VCaP (cell line): Measurements from ENCODE around the gene RBM20.
"Not testable (repeated sequence)": the region's sequence is repeated elsewhere in the genome, so short reads cannot be mapped to it uniquely, and the experiment has no call there.

Source experiments
- H3K27ac ChIP-seq: fragments of 450-650 bp; 2 replicates; pipeline ENCODE4 v1.5.1; 2017
- CTCF ChIP-seq: fragments of 450-650 bp; conservative IDR thresholded peaks from 2 replicates; pipeline ENCODE4 v1.5.1; 2017; ENCODE audit warnings: mild to moderate bottlenecking, moderate library complexity

RBM20 gene

GRCh38 chr10:110638319-110638718, 5.8 kb upstream of the RBM20 start:
- no peak overlapping the region for H3K27ac ChIP-seq
- TF ChIP-seq CTCF: no peak

DNA sequence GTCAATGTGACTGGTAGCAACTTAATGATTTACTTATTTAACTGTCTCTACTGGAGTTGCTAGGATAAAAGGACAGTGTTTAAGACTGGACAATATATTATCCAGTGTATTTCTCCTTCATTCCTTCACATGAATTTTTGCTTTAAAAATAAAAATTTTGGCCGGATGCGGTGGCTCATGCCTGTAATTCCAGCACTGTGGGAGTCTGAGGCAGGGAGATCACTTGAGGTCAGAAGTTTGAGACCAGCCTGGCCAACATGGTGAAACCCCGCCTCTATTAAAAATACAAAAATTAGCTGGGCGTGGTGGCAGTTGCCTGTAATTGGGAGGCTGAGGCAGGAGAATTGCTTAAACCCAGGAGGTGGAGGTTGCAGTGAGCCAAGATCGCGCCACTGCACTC, 5.1 kb upstream of the RBM20 start:
- H3K27ac ChIP-seq: not testable (repeated sequence)

DNA sequence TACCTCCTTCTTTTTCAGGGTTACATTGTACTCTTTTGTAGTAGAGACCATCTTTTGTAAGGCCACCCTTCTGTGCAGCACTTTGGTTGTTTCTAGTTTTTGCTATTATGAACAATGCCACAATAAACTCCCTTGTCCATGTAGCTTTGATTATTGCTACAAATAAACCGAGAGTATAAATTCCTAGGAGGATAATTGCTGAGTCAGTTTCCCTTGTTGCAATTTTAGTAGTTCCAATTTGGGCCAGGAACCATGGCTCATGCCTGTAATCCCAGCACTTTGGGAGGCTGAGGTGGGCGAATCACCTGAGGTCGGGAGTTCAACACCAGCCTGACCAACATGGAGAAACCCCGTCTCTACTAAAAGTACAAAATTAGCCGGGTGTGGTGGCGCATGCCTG, 4.3 kb upstream of the RBM20 start:
- not testable (repeated sequence) for H3K27ac ChIP-seq

- H3K27ac ChIP-seq: no peak overlapping the region
- no peak for TF ChIP-seq CTCF
Observed at GRCh38 chr10:110641256-110641655, 2.9 kb upstream of the RBM20 start.

DNA sequence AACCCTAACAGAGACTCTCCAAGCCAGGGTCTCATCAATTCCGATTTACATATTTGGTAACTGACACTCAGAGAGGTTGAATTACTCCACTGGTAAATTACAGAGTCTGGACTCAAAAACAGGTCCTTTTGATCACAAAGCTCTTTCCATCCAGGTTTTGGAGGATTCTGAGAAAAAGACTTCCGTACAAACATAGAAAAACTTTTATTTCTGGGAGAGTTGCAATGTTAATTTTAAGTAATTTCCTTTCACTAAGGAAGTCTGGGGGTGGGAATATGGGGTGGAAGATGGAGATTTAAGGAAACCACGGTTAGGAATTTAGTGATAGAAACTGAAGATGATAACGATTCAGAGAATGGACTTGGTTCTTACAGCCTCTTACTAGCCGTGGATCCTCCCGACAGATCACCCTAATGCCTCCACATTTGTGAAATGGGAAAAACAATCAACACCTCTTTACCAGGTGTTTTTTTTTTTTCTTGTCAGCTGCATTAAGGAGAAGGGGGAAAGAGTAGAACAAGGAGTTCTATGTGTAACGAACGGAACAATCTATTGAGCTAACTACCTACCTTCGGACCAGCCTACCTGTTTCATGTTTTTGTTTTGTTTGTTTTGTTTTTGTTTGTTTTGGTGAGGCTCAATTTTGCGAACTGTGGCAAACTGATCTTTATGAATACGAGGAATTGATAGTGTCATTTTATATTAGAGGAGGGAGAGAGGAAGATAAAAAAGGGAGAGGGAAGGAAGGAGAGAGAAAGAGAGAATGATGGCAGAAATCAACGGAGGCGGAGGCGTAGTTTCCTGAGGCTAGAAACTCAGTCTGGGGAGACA, 1.7 kb upstream of the RBM20 start:
- H3K27ac ChIP-seq: no peak overlapping the region
- no peak for TF ChIP-seq CTCF

GRCh38 chr10:110643035-110643652, 992 bp upstream of the RBM20 start:
- no peak for TF ChIP-seq CTCF
- no peak overlapping the region; the same call in 1 of the 2 replicates for H3K27ac ChIP-seq

DNA sequence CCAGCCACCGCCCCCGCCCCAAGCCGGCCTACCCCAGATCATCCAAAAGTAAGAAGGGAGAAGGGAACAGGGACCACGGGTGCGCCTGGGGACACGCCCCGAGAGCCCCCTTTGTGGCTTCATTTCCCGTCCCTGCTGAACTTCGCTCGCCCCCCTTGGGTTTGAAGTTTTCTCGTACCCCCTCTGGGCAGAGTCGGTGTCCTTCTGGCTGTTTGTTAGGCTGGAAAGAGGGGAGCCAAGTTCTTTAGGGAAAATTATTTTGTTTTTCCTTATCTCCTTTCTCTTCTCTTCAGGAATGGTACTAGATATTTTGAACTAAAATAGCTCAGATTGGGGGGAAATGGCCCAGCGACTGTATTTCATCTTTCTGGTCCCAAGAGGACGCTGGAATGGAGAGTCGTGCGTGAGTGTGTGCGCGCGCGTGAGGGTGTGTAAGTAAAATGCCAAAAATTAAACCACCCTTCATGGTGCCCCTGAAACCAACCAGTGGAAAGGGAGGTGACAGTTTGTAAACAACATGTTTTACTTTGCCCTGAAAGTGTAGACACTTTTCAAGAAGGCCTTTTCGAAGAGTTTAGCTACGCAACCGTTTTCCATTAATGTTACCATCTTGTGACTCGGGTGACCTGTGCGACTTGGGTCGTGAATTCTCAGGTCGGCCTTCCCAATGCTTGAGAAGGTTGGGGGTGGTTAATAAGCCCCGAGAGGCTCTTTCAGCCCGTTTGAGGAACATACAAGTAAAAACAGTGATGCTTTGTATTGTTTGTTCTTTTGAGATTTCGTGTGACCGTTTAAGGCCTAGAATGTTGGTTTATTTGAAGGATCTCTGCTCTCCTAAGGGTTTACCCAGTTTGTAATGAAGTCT, 694 bp downstream of the RBM20 start:
- no peak for TF ChIP-seq CTCF
- peak overlapping the region; percentile 41; the same call in 1 of the 2 replicates for H3K27ac ChIP-seq

GRCh38 chr10:110646417-110647135, 2.4 kb downstream of the RBM20 start:
- no peak overlapping the region for H3K27ac ChIP-seq
- no peak for TF ChIP-seq CTCF
